Measurements from ENCODE around the gene RAB11FIP3. TPM values are rescaled to one million over a fixed set of nuclear protein-coding genes. Genes with fewer than 3 reads are reported as not detected.

RAB11FIP3 gene
- total and polyA plus RNA-seq, 11 donors: 19.3 to 39.9 (median 31.9) TPM

- Histone ChIP-seq H3K27me3 (no peaks in the 10 kb centered on the region), H3K36me3 (peaks cover 0 to 42% (median 20%) of the 10 kb centered on the region in 9 donors), H3K27ac (no peak overlapping the region), H3K9me3 (no peaks in the 10 kb centered on the region), H3K4me3 (no peak overlapping the region), H3K4me1 (peaks cover 0 to 7% (median 0%) of the 10 kb centered on the region in 12 donors)
- no peak for ATAC-seq
- no peak for DNase-seq
- intact Hi-C loops (cut with DNase I): no loop called here
- WGBS, 4 donors: 86 to 89% (median 87%) methylated on average over 12 to 21 of the region's 21 CpGs
- TF ChIP-seq POLR2A (IDR thresholded peaks at IDR 0.05) (no peak), CTCF (IDR thresholded peaks at IDR 0.05) (no peak)
Observed at GRCh38 chr16:496097-496886, 70.8 kb downstream of the RAB11FIP3 start.

GRCh38 chr16:497258-497657, 71.8 kb downstream of the RAB11FIP3 start:
- Histone ChIP-seq H3K36me3 (peaks cover 0 to 36% (median 12%) of the 10 kb centered on the region in 9 donors), H3K4me1 (peaks cover 0 to 16% (median 0%) of the 10 kb centered on the region in 12 donors), H3K27ac (no peak overlapping the region), H3K4me3 (no peak overlapping the region), H3K27me3 (no peaks in the 10 kb centered on the region), H3K9me3 (no peaks in the 10 kb centered on the region)
- WGBS, 4 donors: 78 to 84% (median 80%) methylated on average over 11 of the region's 11 CpGs
- DNase-seq (no peak), ATAC-seq (peak in 1 of 4 donors; percentile 14)
- TF ChIP-seq CTCF (IDR thresholded peaks at IDR 0.05): no peak
- TF ChIP-seq POLR2A (IDR thresholded peaks at IDR 0.05): no peak
- intact Hi-C loops (cut with DNase I): no loop called here

GRCh38 chr16:499924-500323, 74.5 kb downstream of the RAB11FIP3 start:
- intact Hi-C loops (cut with DNase I): no loop called here
- no peaks in the 10 kb centered on the region for H3K27me3 ChIP-seq
- no peak overlapping the region for H3K27ac ChIP-seq
- WGBS, 4 donors: 90 to 93% (median 91%) methylated on average over 9 to 12 of the region's 12 CpGs
- H3K36me3 ChIP-seq: peaks cover 0 to 33% (median 10%) of the 10 kb centered on the region in 9 donors
- DNase-seq (no peak), ATAC-seq (no peak)
- H3K4me3 ChIP-seq: no peak overlapping the region
- H3K4me1 ChIP-seq: peaks cover 0 to 24% (median 0%) of the 10 kb centered on the region in 12 donors
- no peaks in the 10 kb centered on the region for H3K9me3 ChIP-seq
- TF ChIP-seq CTCF (IDR thresholded peaks at IDR 0.05) (no peak), POLR2A (IDR thresholded peaks at IDR 0.05) (no peak)

GRCh38 chr16:500709-501108, 75.3 kb downstream of the RAB11FIP3 start:
- H3K4me3 ChIP-seq: no peak overlapping the region
- intact Hi-C loops (cut with DNase I): no loop called here
- H3K36me3 ChIP-seq: peaks cover 0 to 40% (median 16%) of the 10 kb centered on the region in 9 donors
- TF ChIP-seq CTCF (IDR thresholded peaks at IDR 0.05) (no peak), POLR2A (IDR thresholded peaks at IDR 0.05) (no peak)
- peak overlapping the region in 1 of 12 donors; percentile 37 for H3K27ac ChIP-seq
- peak; percentile 38 to 80 (median 73) for ATAC-seq
- WGBS, 4 donors: 47 to 61% (median 60%) methylated on average over 12 of the region's 12 CpGs
- H3K27me3 ChIP-seq: no peaks in the 10 kb centered on the region
- H3K9me3 ChIP-seq: no peaks in the 10 kb centered on the region
- H3K4me1 ChIP-seq: peaks cover 0 to 24% (median 0%) of the 10 kb centered on the region in 12 donors
- DNase-seq: peak in 2 of 5 donors; percentile 64 to 81

All from heart left ventricle (tissue), 16 donors.